LNCAP (cell line): ENCODE measurements around the gene AP3B1.

Experiments used
- CTCF ChIP-seq: fragments of 450-650 bp; IDR thresholded peaks from 2 replicates; pipeline ENCODE4 v1.5.1; 2017; ENCODE audit warnings: mild to moderate bottlenecking

The AP3B1 gene

GRCh38 chr5:78060421-78060820, 234.1 kb downstream of the AP3B1 start:
- no peak for TF ChIP-seq CTCF

GRCh38 chr5:78058625-78059024, 235.9 kb downstream of the AP3B1 start:
- TF ChIP-seq CTCF = no peak

- TF ChIP-seq CTCF = peak; percentile 26; the same call in 1 of the 2 replicates
Measured at GRCh38 chr5:78056901-78057514, 237.5 kb downstream of the AP3B1 start.

- TF ChIP-seq CTCF = no peak
Measured at GRCh38 chr5:78056053-78056452, 238.4 kb downstream of the AP3B1 start.

GRCh38 chr5:78050888-78051287, 243.6 kb downstream of the AP3B1 start:
- no peak for TF ChIP-seq CTCF

- no peak for TF ChIP-seq CTCF
Measured at GRCh38 chr5:78046006-78046405, 248.5 kb downstream of the AP3B1 start.

GRCh38 chr5:78041805-78042204, 252.7 kb downstream of the AP3B1 start:
- no peak for TF ChIP-seq CTCF

- TF ChIP-seq CTCF = no peak
Measured at GRCh38 chr5:78025540-78025939, 269.0 kb downstream of the AP3B1 start.
